T-helper 2 cell treated with Interferon-gamma antibody and Interleukin-4, amounts not matched to agents 100 ng/mL and 5 ng/mL, for 36 hours (primary cell): ENCODE results near the gene LCN1. TPM values are rescaled to one million over a fixed set of nuclear protein-coding genes. Genes with fewer than 3 reads are reported as not detected.
"Not testable (repeated sequence)": the region's sequence is repeated elsewhere in the genome, so short reads cannot be mapped to it uniquely, and the experiment has no call there.

ENCODE experiments used
- intact Hi-C: fragments of 100-400 bp; cut with micrococcal nuclease; formaldehyde crosslinking; loops from one replicate; pipeline ENCODE4 v1.15.1; 2023
- total RNA-seq: library from RNA; stranded (reverse); gene quantifications from 2 replicates; pipeline ENCODE4 v1.2.3, GENCODE V29; 2022

LCN1 gene
- total RNA-seq, 1 donor from 2014 or later = not detected

DNA sequence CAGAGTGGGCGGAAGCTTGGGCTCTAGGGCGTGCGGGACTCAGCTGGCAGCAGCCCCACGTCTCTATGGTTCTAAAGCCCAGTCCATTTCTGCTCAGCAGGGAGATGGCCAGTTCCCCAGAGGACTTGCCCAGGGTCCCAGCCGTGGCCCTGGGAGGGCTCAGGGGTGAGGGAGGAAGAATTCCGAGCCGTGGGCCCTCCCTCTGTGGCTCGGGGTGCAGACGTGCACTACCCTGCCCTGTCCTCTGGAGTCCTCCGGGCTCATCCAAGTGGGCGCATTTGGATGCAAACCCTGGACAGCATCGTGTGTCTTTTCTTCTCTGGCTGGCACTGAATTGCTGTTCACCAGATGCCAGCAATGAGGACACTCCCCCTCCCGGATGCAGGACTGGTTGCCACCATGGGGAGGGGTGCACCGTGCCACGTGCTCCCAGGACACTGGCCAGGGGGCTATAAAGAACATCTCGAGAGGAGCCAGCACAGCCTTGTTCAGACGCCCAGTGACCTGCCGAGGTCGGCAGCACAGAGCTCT lies 24.5 kb downstream of the LCN1 start, which contains the start of gene OBP2A:
Gene OBP2A, plus strand, starts transcription at position 481 of the 531 bp plus-strand sequence. CDS start 55 bp downstream, outside the sequence.
- intact Hi-C loops = not testable (repeated sequence)

- intact Hi-C loops = not testable (repeated sequence)
Measured at GRCh38 chr9:135546792-135547617, 25.8 kb downstream of the LCN1 start.

GRCh38 chr9:135547756-135548736 lies 26.8 kb downstream of the LCN1 start:
- intact Hi-C loops = no loop called here

GRCh38 chr9:135549478-135550343 lies 28.5 kb downstream of the LCN1 start:
- intact Hi-C loops = not testable (repeated sequence)

DNA sequence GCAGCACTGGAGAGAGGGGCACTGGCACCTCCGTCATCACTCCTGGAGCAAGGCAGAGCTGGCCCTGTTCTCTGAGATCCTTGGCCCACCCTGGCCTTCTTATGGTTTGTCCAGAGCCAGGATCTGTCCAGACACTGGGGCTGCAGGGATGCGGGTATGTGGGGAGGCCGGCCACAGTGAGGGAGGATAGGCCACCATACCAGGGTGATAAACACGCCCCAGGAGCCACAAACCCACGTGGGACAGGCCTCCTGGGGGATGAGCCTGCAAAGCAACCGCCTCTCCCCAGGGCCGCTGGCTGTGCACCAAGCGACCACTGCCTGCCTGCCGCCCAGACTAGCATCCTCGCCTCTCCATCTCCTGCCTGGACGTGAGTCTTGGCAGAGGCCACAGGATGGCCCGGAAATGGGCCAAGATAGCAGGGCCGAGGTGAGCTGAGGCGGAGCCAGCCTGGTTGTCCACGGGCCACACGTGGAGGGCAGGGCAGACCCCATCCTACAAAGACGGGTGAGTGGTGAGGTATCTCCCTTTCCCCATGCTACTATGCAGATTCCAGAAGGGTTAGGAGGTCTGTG lies 29.2 kb downstream of the LCN1 start:
- intact Hi-C loops = no loop called here

GRCh38 chr9:135551031-135551430 lies 29.8 kb downstream of the LCN1 start:
- intact Hi-C loops = no loop called here

- intact Hi-C loops = no loop called here
Measured at GRCh38 chr9:135551456-135551855, 30.2 kb downstream of the LCN1 start.

DNA sequence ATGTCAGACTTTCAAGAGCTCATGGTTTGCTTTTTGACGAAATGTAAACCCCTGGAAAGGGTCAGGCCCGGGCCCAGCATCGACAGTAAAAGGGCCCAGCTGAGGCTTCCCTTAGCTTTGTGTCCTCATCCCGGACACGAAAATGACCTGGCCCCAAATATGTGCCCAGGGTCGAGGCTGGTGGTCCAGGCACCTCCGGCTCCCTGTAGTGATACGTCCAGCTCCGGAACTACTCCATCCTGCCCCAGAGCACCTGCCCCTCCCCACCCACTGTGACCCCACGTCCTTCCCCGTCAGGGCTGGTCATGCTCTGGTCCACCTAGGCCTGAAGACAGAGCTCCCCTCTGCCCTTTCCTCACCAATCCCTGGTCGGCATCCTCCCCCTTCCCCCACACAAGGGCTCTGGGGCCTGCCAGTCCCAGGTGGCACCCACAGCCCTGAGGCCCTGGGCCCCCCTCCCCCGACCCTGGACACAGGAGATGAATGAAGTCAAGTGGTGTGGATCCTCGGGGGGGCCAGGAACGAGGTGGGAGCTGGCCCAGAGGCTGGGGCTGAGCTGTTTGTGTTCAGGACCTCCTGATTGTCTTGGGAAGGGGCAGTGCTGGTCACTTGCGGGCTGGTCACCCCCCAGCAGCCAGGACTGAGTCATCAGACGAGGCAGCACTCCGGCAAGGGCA lies 30.9 kb downstream of the LCN1 start:
- intact Hi-C loops = no loop called here

DNA sequence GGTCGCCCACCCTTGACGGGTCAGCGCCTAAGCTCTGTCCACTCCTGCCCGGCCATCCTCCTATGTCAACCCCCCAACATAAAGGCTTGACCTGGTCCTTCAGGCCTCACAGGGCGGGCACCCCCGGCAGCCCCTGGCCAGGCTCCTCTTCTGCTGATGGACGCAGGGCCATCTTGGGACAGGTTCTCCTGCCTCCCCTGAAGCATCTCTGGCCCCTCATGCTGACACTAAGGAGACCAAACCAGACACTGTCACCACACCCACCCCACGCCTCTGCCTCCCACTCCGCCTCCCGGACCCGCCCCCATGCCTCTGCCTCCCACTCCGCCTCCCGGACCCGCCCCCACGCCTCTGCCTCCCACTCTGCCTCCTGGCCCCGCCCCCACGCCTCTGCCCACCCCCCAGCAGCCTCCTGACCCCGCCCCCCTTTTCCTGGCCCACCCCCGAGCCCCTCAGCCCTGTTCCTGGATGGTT lies 31.5 kb downstream of the LCN1 start:
- intact Hi-C loops = no loop called here

DNA sequence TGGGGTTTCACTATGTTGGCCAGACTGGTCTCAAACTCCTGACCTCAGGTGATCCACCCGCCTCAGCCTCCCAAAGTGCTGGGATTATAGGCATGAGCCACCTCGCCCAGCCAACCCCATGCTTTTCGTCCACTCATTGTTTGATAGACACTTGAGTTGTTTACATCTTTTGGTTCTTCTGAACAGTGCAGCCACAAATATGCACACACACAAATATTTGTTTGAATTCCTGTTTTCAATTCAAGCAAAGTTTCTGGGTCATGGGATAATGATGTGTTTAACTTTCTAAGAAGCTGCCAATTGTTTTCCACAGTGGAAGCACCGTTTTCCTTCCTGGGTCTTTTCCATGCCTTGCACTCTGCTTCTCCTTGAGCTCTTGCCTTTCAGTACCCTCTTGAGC lies 33.5 kb downstream of the LCN1 start:
- intact Hi-C loops = no loop called here

GRCh38 chr9:135555203-135555602 lies 34.0 kb downstream of the LCN1 start:
- intact Hi-C loops = no loop called here

- intact Hi-C loops = no loop called here
Measured at GRCh38 chr9:135555910-135556309, 34.7 kb downstream of the LCN1 start.

DNA sequence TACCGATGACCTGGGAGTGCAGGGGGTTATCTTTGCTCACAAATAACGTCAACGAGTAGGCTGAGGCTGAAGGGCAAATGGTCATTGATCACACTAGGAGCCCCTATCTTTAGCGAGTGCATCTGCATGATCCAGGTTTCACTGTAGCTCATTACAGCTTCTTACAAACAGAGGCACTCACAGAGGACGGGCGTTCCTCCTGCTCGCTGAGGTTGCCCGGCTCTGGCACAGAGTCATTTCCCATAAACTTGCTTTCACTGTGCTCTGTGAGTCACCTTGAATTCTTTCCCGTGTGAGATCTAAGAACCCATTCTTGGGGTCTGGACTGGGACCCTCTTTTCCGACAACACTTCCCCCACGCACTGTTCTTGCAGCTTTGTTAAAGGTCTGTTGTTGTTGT lies 38.4 kb downstream of the LCN1 start:
- intact Hi-C loops = no loop called here

DNA sequence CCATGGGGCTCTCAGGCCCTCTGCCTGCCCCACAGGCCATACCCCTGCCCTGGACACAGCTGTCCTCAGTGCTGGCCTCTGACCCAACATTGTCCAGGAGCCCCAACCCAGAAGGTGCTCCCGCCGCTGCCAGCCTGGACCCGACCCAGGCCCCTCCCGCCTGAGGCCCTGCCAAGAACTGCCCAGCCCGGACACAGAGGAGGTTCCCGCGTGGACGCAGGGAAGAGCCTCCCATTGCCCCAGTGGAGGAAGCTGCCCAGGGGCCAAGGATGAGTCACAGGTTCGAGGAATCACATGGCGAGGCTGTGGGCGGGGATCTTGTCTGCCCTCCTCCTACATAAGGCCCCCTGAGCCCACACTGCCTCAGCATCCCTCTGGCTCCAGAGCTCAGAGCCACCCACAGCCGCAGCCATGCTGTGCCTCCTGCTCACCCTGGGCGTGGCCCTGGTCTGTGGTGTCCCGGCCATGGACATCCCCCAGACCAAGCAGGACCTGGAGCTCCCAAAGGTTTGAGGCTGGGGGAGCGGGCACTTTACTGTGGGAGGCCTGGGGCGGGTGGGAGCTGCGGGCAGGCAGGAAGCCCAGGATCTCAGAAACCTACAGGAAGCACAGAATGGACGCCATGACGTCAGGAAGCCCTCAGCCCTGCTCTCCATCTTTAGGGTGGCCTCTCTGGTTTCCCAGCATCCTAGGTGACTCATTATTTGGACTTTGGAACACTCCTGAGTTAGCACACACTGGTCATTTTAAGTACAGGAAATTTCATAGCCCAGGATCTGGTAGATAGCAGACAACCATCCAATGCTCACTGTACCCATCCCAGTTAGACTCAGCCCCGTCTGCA lies 40.4 kb downstream of the LCN1 start, which contains the start of gene PAEP:
Gene PAEP, plus strand, starts transcription at position 366 of the 844 bp plus-strand sequence.
- intact Hi-C loops = no loop called here

- intact Hi-C loops = no loop called here
Measured at GRCh38 chr9:135562235-135562745, 41.0 kb downstream of the LCN1 start.

GRCh38 chr9:135563039-135563476 lies 41.8 kb downstream of the LCN1 start:
- intact Hi-C loops = no loop called here

GRCh38 chr9:135563858-135564257 lies 42.6 kb downstream of the LCN1 start:
- intact Hi-C loops = no loop called here

GRCh38 chr9:135565141-135565628 lies 43.9 kb downstream of the LCN1 start:
- intact Hi-C loops = no loop called here
